NCI-H748 treated with DMSO at 0.1 percent for 48 hours (cell line): ENCODE data around the gene AEBP1.

Experiments used
- DNase-seq: peaks from one replicate; lab custom pipeline; 2025; lab: John Stamatoyannopoulos, UW

AEBP1 gene

DNA sequence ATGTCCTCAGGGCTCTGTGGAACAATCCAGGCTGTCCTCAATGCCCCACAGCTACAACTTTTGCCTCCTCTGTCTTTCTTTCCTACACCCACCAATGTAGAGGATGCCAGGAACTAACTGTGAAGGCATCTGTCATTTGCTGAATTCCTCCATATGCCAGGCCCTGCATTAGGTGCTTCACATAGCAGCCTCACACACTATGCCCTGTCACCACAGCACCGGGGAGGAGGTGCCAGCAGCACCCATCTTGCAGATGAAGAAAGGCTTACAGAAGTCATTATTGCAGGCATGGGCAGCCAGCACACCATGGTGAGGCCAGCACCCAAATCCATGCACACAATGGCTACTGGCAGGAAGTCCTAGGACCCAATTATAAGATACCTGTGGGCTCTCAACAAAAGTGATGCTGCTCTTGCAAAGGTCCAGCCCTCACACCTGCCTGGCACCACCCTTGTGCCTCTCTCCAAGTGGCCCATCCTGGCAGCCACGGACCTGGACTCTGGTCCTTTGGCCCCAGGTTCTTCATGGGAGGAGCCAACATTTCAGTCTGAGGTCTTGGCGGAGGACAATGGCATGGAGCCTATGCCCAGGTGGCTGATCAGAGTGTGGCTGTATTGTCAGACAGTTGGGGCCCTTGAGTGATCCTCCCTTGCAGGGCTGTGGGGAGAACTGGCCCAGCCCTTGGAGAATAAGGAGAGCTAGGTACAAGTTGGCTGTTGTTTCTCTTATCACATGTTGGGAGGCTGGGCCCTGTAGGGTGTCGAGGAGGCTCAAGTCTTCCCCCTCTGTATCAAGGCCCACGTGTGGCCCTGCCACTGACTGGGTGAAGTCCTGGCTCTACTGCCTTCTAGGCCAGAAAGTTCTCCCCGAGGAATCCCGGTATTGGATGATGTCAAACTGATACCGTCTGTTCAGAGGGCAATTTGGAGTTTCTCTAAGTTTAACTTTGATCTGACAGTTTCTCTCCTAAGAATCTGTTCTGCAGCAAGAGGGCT, 51.3 kb downstream of the AEBP1 start:
- DNase-seq, result no peak

DNA sequence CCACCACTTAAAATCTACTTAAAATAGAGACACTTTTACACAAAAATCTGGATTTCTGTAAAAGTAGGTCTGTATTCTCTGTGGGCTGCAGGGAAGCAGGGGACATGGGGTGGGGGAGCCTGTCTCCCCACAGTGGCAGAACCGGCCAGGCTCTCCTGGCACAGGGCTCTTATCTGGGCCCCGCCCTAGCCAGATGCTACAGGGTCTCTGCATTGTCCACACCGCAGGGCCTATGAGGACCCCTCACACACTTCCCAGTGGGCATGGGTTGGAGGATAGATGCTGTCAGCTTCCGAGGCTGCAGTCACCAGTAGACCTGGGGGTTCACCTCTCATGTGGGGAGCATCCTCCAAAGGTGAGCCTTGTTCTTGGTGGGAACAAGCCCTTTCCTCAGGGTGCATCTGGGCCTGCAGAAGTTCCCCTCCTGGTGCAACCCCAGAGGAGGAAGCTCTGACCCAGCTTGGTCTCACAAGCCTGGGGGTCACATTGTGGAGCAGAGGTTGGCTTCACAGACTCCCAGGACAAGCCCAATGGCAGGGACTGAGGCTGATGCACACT, 52.4 kb downstream of the AEBP1 start:
- DNase-seq, result no peak

DNA sequence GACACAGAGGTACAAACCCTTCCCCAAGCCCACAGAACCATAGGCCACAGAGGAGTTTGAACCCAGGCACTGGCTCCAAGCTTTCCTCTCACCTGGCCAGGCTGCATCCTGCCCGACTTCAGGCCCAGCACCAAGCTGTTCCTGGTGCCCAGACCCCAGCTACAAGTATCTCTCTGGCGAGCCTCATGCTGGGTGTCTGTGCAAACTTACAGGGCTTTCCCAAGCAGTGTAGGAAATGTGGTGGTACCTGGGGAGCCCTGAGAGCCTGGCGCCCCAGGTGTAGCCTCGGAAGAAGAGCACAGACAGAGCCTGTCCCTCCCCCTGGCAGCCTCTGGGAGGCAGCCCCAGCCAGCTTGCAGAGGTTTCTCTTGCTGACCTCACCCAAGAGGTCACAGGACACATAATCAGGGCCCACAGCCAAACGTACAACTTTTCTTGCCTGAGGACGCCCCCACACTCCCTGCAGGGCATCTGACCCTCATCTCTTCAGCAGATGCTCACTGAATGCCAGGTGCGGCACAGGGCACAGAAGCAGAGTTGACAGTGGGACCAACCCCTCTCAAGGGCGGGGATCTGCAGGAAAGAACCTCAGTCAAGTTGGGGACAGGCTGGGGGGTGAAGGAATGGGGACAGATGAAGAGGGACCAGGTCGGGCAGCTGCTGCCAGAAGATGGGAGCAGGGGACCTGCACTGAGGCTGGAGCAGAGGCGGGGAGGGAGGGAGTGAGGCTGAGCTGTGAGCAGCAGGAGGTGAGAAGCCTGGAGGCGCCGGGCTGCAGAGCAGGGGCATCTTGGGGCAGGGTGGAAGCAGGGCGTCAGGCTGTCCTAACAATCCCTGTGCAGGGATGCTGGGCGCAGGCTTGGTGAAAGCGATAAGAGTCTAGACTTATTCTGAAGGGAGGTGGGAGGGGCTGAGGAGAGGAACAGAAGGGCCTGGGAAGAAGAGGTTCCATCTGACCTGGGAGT, 53.3 kb downstream of the AEBP1 start:
- no peak for DNase-seq

DNA sequence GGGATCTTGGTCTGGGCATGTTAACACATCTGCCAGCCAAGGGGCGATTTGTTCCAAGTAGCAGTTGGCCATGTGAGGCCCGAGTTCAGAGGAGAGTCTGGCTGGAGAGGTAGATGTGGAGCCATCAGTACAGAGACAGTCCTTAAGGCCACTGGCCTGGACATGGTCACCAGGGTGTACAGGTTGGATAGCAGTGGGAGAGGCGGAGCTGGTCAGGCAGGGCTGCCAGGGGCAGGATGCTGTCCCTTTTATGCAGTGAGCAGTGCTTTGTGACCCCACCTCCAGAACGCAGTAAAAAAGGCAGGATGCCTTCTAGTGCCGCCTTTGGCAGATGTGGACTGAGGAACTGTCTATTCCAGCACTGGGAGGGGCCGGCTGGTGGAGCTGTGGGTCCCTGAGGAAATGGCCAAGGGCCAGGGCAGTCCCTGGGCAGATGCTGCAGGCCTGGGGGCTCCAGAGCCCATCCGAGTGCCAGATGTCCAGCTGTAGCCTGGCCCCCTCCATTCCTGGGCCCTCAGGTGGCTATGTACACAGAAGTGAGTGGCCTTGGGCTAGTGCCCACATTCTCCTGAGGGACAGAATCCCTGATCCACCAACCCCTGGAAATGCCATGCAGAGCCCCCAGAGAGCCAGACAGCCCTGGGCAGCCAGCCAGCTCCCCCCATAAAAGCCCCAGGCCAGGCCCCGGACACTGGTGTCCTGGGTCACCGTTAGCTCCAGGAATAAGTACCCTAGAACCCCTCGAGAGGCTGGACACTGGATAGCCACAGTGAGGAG, 54.1 kb downstream of the AEBP1 start:
- no peak for DNase-seq

DNA sequence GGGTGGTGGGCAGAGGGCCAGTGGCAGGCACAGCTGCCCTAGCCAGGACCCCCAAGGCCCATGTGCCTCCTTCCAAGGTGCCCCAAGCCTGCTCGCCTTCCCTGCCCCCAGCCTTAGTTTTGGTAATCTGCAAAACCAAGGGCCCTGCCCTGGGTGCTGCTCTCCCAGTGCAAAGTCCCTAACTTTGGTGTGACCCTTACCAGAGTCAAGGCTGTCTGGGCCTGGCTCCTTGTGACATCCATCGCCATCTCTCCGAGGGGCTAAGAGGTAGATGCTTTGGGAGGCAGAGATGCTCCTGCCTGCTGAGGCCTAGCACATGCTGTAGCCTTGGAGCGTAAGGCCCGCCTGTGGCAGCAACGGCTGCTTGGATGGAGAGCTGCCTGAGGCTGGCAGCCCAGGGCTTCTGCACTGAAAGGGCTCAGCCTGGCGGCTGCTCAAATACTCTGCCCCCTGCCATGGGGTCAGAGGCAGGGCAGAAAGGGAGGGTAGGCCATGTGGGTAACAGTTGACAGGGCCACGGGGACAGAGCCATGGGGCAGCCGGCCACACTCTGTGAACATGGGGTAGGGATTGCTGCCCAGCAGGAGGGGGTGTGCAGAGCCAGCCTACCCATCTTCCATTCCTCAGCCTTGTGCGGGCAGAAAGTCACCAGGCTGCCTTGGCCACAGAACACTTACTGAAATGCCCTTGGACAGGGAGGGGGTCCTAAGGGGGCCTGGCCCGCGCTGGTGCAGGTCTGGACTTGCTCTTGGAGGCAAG, 54.9 kb downstream of the AEBP1 start:
- no peak for DNase-seq

DNA sequence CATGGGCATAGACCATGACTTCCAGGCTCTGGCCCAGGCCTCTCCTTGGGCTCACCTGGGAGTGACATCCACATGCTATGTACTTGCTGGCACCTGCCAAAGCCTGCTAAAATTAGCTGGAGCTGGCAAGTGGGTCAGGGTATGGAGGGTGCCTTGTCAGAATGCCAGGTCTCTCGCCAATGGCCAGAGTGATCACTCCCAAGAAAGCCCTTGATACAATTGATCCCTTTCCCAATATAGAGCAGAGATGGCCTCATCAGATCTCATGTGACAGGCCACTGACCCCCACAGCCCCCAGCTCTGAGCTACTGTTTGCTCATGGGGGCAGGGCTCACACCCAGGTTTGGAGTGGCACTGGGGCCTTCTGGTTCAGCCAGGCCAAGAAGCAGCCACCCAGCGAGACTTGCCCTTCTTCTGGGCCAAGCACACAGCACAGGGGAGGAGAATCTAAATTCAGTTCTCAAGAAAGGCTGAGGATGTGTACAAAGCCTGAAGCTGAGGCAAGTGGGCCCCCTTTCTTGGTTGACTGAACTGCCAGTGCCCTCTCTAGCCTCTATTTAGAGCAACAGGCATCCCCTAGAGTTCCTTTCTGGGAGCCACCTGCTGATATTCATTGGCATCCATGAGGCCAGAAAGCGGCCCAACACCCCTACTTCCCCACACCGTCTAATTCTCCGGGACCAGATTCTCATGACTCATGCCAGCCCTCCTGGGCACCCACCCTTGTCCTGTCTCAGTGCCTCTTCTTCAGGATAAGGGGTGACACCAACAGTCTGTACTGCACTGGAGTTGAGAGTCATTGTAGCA, 55.9 kb downstream of the AEBP1 start:
- DNase-seq, result no peak

DNA sequence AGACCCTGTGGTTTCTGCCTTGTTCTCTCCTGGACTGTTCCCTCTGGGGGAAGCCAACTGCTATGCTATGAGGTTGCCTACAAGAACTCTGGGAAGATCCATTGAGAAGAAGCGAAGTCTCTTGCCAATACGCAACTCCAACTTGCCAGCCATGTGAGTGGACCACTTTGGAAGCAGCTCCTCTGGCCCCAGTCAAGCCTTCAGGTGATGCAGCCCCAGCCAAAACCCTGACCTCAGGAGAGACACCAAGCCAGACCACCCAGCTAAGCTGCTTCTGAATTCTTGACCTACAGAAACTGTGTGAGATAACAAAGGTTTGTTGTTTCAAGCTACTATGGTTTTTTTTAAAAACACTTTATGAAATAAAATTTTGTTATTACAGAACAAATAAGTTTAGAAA, 57.2 kb downstream of the AEBP1 start:
- DNase-seq, result no peak

DNA sequence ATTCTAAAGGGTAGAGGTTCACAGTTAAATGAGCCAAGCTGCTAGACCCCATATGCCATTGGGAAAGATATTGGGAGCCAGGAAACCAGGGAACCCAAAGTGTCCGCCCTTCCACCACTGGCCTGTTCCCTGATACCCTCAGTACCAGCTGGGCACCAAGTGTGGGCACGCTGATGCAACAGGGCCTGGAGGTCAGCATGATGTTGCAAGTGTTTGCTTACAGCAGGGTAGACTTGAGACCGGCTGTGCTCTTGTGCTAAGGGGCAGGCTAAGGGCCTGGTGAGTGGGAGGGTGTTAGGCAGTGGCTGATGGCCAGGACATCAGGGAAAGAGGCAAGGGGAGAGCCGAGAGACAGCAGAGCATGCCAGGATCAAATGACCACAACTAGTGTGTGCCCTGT, 58.0 kb downstream of the AEBP1 start:
- DNase-seq, result no peak

DNA sequence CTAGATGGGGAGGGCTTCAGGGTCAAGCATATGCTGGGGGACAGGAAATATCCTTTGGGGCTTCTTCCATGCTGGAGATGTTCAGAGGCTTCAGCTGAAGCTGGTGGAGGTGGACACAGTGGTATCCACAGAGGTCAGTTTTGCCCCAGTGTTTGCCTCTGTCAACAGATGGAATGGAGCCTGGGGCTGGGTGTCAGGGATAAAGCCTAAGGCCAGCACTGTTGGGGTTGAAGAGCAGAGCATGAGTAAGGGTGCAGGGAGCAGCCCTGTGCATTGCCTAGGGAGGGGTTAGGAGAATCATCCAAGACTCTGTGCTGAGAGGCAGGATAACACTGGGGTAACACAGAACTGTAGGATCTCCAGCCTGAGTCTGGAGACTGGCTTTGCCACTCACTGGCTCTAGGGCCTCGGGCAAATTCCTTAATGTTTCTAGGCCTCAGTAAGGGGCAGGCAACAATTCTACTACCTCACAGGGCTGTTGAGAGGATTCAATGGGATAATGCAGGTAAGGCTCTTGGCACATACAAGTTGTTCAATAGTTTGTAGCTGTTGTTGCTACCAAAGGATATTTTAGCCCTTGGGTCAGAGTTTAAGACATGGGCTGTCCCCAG, 58.7 kb downstream of the AEBP1 start:
- no peak for DNase-seq

DNA sequence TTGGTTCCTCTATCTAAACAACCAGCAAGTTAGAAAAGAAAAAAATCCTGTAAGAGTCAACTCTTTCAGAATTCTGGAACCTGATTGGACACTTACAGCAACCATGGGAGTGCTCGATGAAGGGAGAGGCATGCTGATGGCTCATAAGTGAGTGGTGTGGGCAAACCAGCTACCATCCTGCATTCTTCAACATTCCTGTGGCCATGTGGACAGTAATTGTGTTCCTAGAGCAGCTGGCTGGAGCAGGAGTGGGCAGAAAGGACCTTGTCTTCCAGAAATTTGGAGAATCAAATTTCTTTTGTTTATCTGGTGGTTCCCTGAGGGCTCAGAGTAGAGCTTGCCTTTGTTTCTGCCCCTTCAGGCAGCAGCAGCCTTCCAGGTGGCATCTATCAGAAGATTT, 59.4 kb downstream of the AEBP1 start:
- no peak for DNase-seq
